ENCODE data around the gene R3HDM4. TPM values are rescaled to one million over a fixed set of nuclear protein-coding genes. Genes with fewer than 3 reads are reported as not detected.
"Not testable (repeated sequence)": the region's sequence is repeated elsewhere in the genome, so short reads cannot be mapped to it uniquely, and the experiment has no call there.

The R3HDM4 gene
- polyA plus RNA-seq (ENCODE audit: insufficient read depth in 1 of 5, insufficient read length in 5 of 5, low replicate concordance in 1 of 5), result 10 to 100 TPM; 27.5 to 61.8 (median 37.1) TPM
- long read RNA-seq, donor 1, transcript R3HDM4-201 (8 exons, 1,815 nt), result major isoform, 14 of 43 reads
- long read RNA-seq, donor 1, partial matches to known transcripts, result 23 of 43 reads
- long read RNA-seq, donor 1, other reads (novel, unspliced or antisense), result 5 of 43 reads
- long read RNA-seq, donor 2, transcript R3HDM4-201 (8 exons, 1,815 nt), result major isoform, 10 of 11 reads
- long read RNA-seq, donor 2, partial matches to known transcripts, result 0 of 11 reads
- long read RNA-seq, donor 2, other reads (novel, unspliced or antisense), result 0 of 11 reads
- long read RNA-seq, donor 3, transcript R3HDM4-201 (8 exons, 1,815 nt), result major isoform, 8 of 15 reads
- long read RNA-seq, donor 3, partial matches to known transcripts, result 5 of 15 reads
- long read RNA-seq, donor 3, other reads (novel, unspliced or antisense), result 0 of 15 reads
- long read RNA-seq, donor 4, transcript R3HDM4-201 (8 exons, 1,815 nt), result major isoform, 5 of 7 reads
- long read RNA-seq, donor 4, partial matches to known transcripts, result 0 of 7 reads
- long read RNA-seq, donor 4, other reads (novel, unspliced or antisense), result 0 of 7 reads
- long read RNA-seq, donor 5, transcript R3HDM4-201 (8 exons, 1,815 nt), result major isoform, 17 of 18 reads
- long read RNA-seq, donor 5, partial matches to known transcripts, result 0 of 18 reads
- long read RNA-seq, donor 5, other reads (novel, unspliced or antisense), result 0 of 18 reads
- long read RNA-seq, donor 6, transcript R3HDM4-201 (8 exons, 1,815 nt), result major isoform, 13 of 20 reads
- long read RNA-seq, donor 6, partial matches to known transcripts, result 0 of 20 reads
- long read RNA-seq, donor 6, other reads (novel, unspliced or antisense), result 5 of 20 reads
- long read RNA-seq, donor 7, transcript R3HDM4-201 (8 exons, 1,815 nt), result major isoform, 17 of 17 reads
- long read RNA-seq, donor 7, partial matches to known transcripts, result 0 of 17 reads
- long read RNA-seq, donor 7, other reads (novel, unspliced or antisense), result 0 of 17 reads
- long read RNA-seq, donor 8, transcript R3HDM4-201 (8 exons, 1,815 nt), result major isoform, 7 of 7 reads
- long read RNA-seq, donor 8, partial matches to known transcripts, result 0 of 7 reads
- long read RNA-seq, donor 8, other reads (novel, unspliced or antisense), result 0 of 7 reads

DNA sequence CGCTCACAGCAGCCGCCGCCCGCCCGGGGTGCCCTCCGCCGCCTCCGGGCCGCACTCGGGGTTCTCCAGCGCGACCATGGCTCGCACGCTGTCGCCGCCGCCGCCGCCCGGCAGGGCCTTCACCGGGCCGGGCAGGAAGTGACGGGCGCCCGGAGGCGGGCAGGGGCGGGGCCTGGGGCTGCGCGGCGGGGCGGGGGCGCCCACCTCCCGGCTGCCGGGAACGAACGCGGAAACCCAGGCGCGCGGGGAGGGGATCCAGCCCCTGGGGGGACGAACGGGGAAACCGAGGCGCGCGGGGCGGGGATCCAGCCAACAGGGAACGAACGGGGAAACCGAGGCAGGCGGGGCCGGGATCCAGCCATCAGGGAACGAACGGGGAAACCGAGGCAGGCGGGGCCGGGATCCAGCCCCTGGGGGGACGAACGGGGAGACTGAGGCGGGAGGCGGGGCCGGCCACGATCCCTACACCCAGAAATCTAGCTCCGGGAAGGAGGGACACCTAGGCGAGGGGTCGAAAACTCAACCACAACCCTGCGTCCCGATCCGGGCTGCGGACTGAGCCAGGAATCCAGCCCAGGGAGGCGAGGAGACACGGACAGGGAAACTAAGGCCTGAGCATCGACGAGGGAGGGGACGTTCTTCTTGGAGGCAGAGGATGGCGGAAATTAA lies at the start of gene R3HDM4:
Gene R3HDM4 (minus strand): TSS at position 140 of the 669 bp plus-strand sequence. CDS start 62 bp downstream, at position 78.
- DNase-seq, result no peak

- no peak for DNase-seq
Observed at GRCh38 chr19:961866-962620, 49.0 kb upstream of the R3HDM4 start.

DNA sequence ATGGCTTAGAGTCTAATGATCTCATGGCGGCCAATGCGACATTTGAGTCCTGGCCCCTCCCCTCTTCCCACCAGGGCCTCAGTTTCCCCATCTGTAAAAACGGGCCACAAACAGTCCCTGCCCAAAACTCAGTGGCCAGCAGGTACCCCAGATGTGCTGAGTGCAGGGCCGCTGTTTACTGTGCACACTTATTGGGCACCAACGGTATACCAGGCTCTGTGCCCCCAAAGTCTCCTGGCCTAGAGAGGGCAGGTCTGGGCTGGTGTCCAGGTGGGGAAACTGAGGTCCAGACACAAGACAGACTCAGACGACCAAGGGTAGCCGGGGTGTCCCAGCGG lies 47.6 kb upstream of the R3HDM4 start:
- no peak for DNase-seq

GRCh38 chr19:960020-960419 lies 47.0 kb upstream of the R3HDM4 start:
- DNase-seq, result no peak

GRCh38 chr19:958967-959855 lies 46.2 kb upstream of the R3HDM4 start:
- DNase-seq, result no peak

DNA sequence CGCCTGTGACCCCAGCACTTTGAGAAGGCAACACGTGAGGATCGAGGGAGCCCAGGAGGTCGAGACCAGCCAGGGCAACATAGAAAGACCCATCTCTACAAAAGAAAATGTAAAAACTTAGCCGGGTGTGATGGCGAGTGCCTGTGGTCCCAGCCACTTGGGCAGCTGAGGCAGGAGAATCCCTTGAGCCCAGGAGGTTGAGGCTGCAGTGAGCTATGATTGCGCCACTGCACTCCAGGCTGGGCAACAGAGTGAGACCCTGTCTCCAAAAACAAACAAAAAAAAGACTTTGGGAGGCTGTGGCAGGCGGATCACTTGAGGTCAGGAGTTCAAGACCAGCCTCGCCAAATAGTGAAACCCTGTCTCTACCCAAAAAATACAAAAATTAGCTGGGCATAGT lies 44.6 kb upstream of the R3HDM4 start:
- DNase-seq, result not testable (repeated sequence)

- no peak for DNase-seq
Observed at GRCh38 chr19:956766-957440, 43.9 kb upstream of the R3HDM4 start.

DNA sequence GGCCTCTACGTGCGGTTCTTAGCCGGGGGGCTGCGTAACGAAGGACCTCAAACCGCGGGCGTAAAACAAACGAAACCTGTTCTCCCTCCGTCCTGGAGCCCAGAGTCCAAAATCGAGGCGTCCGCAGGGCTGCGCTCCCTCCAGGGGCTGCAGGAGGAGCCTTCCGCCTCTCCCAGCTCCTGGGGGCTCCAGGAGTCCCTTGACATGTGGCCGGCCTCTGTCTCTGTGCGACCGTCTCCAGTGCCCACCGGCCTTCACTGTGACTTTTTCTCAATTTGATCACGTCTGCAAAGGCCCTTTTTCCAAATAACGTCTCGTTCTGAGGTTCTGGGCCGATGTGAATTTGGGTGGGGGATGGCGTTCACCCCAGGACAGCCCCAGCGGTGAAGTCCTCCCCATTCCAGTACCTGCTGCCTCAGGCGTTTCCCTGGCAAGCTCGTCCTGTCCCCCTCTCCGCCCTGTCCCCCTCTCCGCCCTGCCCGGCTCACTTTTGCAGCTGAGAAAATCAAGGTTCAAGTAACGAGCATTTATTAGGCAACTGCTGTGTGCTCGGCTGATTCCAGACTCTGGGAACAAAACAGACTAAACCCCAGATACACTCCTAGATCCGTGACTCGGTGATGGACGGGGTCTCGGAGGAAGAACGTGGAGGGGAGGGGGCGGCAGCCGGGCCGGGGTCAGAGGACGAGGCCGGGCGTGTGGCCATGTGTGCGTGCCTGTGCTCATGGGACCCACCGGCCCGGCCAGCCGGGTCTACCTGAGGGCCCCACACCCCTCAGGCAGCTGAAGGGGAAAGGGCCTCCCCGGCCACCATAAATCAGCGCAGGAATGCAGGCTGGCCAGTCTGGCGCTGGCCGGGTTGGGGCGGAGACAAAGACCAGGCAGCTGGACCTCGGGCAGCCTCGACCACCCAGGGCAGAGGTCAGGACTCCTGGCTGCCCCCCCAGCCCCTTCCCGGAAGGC lies 43.1 kb upstream of the R3HDM4 start:
- no peak for DNase-seq

DNA sequence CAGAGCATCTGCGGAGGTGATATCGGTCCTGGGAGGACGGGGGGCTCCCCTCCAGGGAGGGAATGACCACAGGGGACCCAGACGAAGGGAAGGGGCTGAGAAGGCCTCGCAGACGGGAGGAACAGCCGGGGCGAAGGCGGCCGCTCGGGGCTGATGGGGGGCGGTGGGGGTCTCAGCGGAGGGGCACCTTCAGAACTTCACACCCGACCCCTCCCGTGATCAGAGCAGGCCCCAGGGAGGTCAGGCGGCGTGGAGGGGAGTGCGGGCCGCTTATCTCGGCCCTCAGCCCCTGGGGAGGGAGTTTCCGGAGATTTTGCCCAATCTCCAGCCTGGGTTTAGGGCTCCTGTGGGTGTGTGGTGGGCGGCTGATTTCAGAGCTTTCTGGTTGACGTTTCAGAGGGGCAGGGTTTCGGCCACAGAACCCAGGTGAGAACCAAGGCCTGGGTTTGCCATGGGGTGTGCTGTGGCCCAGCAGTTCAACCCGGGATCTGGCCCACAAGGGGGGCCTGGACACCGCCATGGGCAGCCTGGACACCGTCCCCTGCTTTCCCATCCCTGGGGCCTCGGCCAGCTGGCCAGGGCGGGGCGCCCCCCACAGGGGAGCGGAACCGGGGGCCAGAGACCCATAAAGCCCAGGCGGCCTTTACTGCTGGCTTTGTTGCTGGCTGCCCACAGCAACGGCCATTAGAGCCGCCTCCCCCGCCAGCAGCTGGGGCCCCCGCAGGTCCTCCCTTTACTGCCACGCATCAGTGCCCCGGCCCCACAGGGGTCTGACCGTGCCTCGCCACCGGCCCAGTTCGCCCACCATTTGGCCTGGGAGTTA lies 41.9 kb upstream of the R3HDM4 start:
- no peak for DNase-seq

DNA sequence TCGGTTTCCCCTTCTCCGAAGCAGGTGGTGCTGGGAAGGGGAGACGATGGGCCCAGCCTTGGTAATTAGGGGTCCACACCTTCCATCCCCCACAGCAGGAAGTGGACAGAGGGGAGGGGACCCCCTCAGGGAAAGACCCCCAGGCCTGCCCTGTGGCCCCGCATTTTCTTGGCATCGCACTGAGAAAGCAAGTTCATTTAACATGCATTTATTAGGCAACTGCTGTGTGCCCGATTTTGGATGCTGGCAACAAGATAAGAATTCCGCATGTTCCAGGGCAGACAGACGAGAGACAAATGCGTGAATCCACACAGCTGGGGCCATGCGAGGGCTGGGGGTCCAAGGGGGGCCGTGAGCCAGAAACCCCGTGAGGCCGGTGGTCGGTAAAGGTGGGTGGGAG lies 41.3 kb upstream of the R3HDM4 start:
- DNase-seq, result no peak

GRCh38 chr19:953445-954271 lies 40.6 kb upstream of the R3HDM4 start:
- no peak for DNase-seq

GRCh38 chr19:952680-953444 lies 39.8 kb upstream of the R3HDM4 start:
- peak in 1 of 2 donors; percentile 52 for DNase-seq

DNA sequence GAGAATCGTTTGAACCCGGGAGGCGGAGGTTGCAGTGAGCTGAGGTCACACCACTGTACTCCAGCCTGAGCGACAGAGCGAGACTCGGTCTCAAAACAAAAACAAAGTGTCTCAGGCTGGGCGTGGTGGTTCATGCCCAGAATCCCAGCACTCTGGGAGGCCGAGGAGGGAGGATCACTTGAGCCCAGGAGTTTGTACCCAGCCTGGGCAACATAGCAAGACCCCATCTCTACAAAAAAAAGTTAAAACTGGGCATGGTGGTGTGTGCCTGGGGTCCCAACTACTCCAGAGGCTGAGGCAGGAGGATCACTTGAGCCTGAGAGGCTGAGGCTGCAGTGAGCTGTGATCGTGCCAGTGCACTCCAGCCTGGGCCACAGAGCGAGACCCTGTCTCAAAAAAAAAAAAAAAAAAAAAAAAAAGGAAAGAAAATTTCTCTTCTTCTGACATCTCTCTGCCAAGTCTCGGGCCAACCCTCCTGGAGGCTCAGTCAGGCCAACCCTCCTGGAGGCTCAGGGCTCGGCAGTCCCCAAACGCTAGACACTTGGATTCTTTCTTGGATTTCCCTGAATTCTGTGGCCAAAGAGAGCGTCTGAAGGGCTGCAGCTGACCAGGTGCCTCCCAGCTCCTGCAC lies 39.1 kb upstream of the R3HDM4 start:
- no peak for DNase-seq

DNA sequence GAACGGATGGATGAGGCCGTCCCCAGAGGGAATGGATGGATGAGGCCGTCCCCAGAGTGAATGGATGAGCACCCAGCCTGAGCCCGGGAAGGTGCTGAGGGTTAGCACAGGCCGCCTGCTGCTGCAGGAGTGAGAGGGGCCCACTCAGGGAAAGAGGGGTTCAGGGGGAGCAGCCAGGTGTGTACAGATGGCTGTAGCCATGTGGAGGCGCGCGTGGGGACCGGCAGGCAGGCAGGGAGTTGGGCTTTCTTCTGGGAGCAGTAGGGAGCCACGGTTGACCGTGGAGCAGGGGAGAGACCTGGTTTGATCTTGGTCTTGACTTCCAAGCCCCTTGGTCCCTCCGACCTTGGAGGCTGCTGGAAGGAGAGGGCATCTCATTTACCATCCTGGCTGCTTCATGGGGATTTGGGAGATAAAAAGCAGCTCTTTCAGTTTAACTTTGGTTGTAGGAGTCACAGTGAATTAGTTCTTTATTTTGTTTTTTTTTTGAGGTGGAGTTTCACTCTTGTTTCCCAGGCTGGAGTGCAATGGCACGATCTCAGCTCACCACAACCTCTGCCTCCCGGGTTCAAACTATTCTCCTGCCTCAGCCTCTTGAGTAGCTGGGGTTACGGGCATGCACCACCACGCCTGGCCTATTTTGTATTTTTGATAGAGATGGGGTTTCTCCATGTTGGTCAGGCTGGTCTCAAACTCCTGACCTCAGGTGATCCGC lies 37.5 kb upstream of the R3HDM4 start:
- no peak for DNase-seq

All from right lung (tissue), 10 donors.